ENCODE results near the gene OR2A1.
"Not testable (repeated sequence)": the region's sequence is repeated elsewhere in the genome, so short reads cannot be mapped to it uniquely, and the experiment has no call there.

The OR2A1 gene

GRCh38 chr7:144325868-144326267 is 13.6 kb downstream of the OR2A1 start:
- not testable (repeated sequence) for DNase-seq (ENCODE audit: low read depth in 3 of 3)

GRCh38 chr7:144330044-144330443 is 17.8 kb downstream of the OR2A1 start:
- DNase-seq (ENCODE audit: low read depth in 3 of 3) = not testable (repeated sequence)

- DNase-seq (ENCODE audit: low read depth in 3 of 3) = not testable (repeated sequence)
Measured at GRCh38 chr7:144331221-144331995, 19.2 kb downstream of the OR2A1 start.

GRCh38 chr7:144331996-144332288 is 19.7 kb downstream of the OR2A1 start:
- DNase-seq (ENCODE audit: low read depth in 3 of 3) = not testable (repeated sequence)

- DNase-seq (ENCODE audit: low read depth in 3 of 3) = not testable (repeated sequence)
Measured at GRCh38 chr7:144348625-144349024, 36.4 kb downstream of the OR2A1 start.

- not testable (repeated sequence) for DNase-seq (ENCODE audit: low read depth in 3 of 3)
Measured at GRCh38 chr7:144351667-144352066, 39.4 kb downstream of the OR2A1 start.

GRCh38 chr7:144355176-144355822 is 43.1 kb downstream of the OR2A1 start, which contains the start of gene ARHGEF5:
Gene ARHGEF5, plus strand, starts transcription at chr7:144355402. Its CDS starts 7,268 bp downstream, at chr7:144362670.
- not testable (repeated sequence) for DNase-seq (ENCODE audit: low read depth in 3 of 3)

- DNase-seq (ENCODE audit: low read depth in 3 of 3) = not testable (repeated sequence)
Measured at GRCh38 chr7:144356185-144356584, 44.0 kb downstream of the OR2A1 start.

- not testable (repeated sequence) for DNase-seq (ENCODE audit: low read depth in 3 of 3)
Measured at GRCh38 chr7:144356860-144357259, 44.6 kb downstream of the OR2A1 start.

- DNase-seq (ENCODE audit: low read depth in 3 of 3) = not testable (repeated sequence)
Measured at GRCh38 chr7:144362061-144362460, 49.8 kb downstream of the OR2A1 start.

- DNase-seq (ENCODE audit: low read depth in 3 of 3) = not testable (repeated sequence)
Measured at GRCh38 chr7:144365523-144365922, 53.3 kb downstream of the OR2A1 start.

GRCh38 chr7:144367250-144367649 is 55.0 kb downstream of the OR2A1 start:
- DNase-seq (ENCODE audit: low read depth in 3 of 3) = not testable (repeated sequence)

GRCh38 chr7:144369221-144369620 is 57.0 kb downstream of the OR2A1 start:
- DNase-seq (ENCODE audit: low read depth in 3 of 3) = not testable (repeated sequence)

Measured in stimulated activated CD4-positive, alpha-beta T cell treated with anti-CD3 and anti-CD28 coated beads, TNF-alpha, amount 100 ng/mL, for 24 hours (primary cell).